Measurements from ENCODE around the gene CHST5.

GRCh38 chr16:75529959-75530358 is 5.9 kb downstream of the CHST5 start:
- TF ChIP-seq CTCF (conservative IDR thresholded peaks at IDR 0.05): no peak
- no peak for TF ChIP-seq ZFX (IDR thresholded peaks at IDR 0.05)

Measured in C4-2B (cell line).